HepG2 (cell line): Measurements from ENCODE around the gene GSK3B. TPM values are rescaled to one million over a fixed set of nuclear protein-coding genes. Genes with fewer than 3 reads are reported as not detected.

ENCODE experiments used
- ATAC-seq: fragments of 200-7000 bp; cut with Tn5 transposase; 3 replicates; pipeline ENCODE4 v1.9.1; 2020; ENCODE audit warnings: mild to moderate bottlenecking, moderate library complexity
- BruUV-seq: library from RNA; stranded (reverse); fragments of 400-500 nt; replicated peaks from 2 replicates; lab custom pipeline; 2021; lab: Mats Ljungman, UMichigan
- CTCF ChIA-PET: fragments of 300-600 bp; formaldehyde crosslinking; extraction: SDS; loops from one replicate; lab custom pipeline; 2021; ENCODE audit warnings: low total read pairs, inconsistent platforms, low intra/inter-chr PET ratio; lab: Yijun Ruan, JAX
- POLR2A ChIA-PET: fragments of 350-600 bp; sonication (Branson Sonifier 250); formaldehyde crosslinking; loops from one replicate; lab custom pipeline; 2020; ENCODE audit warnings: antibody characterized with exemption, inconsistent platforms; lab: Yijun Ruan, JAX
- DNase-seq: peaks from one replicate; pipeline ENCODE4 v3.0.0-alpha.2; 2015; ENCODE audit warnings: low spot score
- FAIRE-seq: peaks from 3 replicates; lab custom pipeline; 2011; peaks lifted over from hg19 to GRCh38; lab: Jason Lieb, UNC
- H2AFZ ChIP-seq: one replicate; pipeline ENCODE4 v1.6.1; 2011; ENCODE audit warnings: low read length, inconsistent platforms
- H3K27ac ChIP-seq: fragments of 300-600 bp; 3 replicates; pipeline ENCODE4 v1.8.0; 2011; ENCODE audit warnings: mixed run types, mild to moderate bottlenecking, mixed read lengths, low read length, inconsistent platforms; ENCODE audit not compliant: insufficient read depth; ENCODE audit errors: extremely low read length
- H3K27me3 ChIP-seq, 2 experiments: fragments of 200-600 bp in 1 of 2; 2 replicates in 1 of 2; 3 replicates in 1 of 2; pipeline versions ENCODE4 v1.6.0 to v1.8.0; 2011; ENCODE audit warnings: low read length in 2 of 2, mild to moderate bottlenecking in 2 of 2, moderate library complexity in 2 of 2, inconsistent platforms in 1 of 2; ENCODE audit not compliant: insufficient read depth in 2 of 2, control insufficient read depth in 1 of 2
- H3K36me3 ChIP-seq, 2 experiments: fragments of 200-600 bp in 1 of 2; replicated peaks in 1 of 2; 2 replicates in 1 of 2; 3 replicates in 1 of 2; pipeline versions ENCODE4 v1.5.1 to v1.8.0; 2011; ENCODE audit warnings: low read length in 2 of 2, inconsistent platforms in 1 of 2; ENCODE audit not compliant: insufficient read depth in 2 of 2, control insufficient read depth in 1 of 2
- H3K4me1 ChIP-seq: 2 replicates; pipeline ENCODE4 v1.5.1; 2012; ENCODE audit warnings: low read length, inconsistent platforms; ENCODE audit not compliant: insufficient read depth
- H3K4me2 ChIP-seq: 2 replicates; pipeline ENCODE4 v1.6.0; 2011; ENCODE audit warnings: low read depth, low read length, inconsistent platforms
- H3K4me3 ChIP-seq, 3 experiments: fragments of 200-600 bp in 1 of 3; sonication (generic), shearing (Covaris generic) in 1 of 3; replicated peaks in 1 of 3; 2 replicates each; pipeline ENCODE4 v1.5.1; 2011 to 2016; ENCODE audit warnings: low read length in 3 of 3, inconsistent platforms in 2 of 3, low read depth in 2 of 3, mild to moderate bottlenecking in 2 of 3, control low read depth in 1 of 3, mixed read lengths in 1 of 3; ENCODE audit not compliant: insufficient read depth in 1 of 3
- H3K79me2 ChIP-seq: one replicate; pipeline ENCODE4 v1.6.1; 2011; ENCODE audit warnings: low read length, inconsistent platforms; ENCODE audit not compliant: insufficient read depth
- H3K9ac ChIP-seq: 2 replicates; pipeline ENCODE4 v1.6.0; 2011; ENCODE audit warnings: mild to moderate bottlenecking, low read depth, low read length, inconsistent platforms; ENCODE audit not compliant: insufficient read depth
- H3K9me3 ChIP-seq: 2 replicates; pipeline ENCODE4 v1.5.1; 2012; ENCODE audit warnings: mild to moderate bottlenecking, low read length
- H4K20me1 ChIP-seq: 2 replicates; pipeline ENCODE4 v1.6.0; 2011; ENCODE audit warnings: inconsistent platforms, mild to moderate bottlenecking, low read length, moderate library complexity; ENCODE audit not compliant: insufficient read depth
- ARID2 ChIP-seq: sonication (generic); formaldehyde crosslinking; IDR thresholded peaks from 2 replicates; pipeline ENCODE4 v1.8.1; 2022; ENCODE audit warnings: mild to moderate bottlenecking, missing genetic modification reagents, borderline replicate concordance
- HNF1A ChIP-seq, 2 experiments: sonication (generic) in 1 of 2; formaldehyde crosslinking in 1 of 2; IDR thresholded peaks; 2 replicates each; pipeline versions ENCODE4 v1.4.0 to v1.6.1; 2016 to 2020; ENCODE audit warnings: borderline replicate concordance in 1 of 2, low read depth in 1 of 2, mild to moderate bottlenecking in 1 of 2, missing genetic modification reagents in 1 of 2
- MXD1 ChIP-seq: sonication (generic); formaldehyde crosslinking; IDR thresholded peaks from 2 replicates; pipeline ENCODE4 v1.4.0; 2020; ENCODE audit warnings: mild to moderate bottlenecking, missing genetic modification reagents
- SRY ChIP-seq: sonication (generic); formaldehyde crosslinking; IDR thresholded peaks from 2 replicates; pipeline ENCODE4 v1.8.0; 2022; ENCODE audit warnings: mild to moderate bottlenecking, missing genetic modification reagents
- WGBS: methylation state at CpG from one replicate; pipeline ENCODE4 v1.1.6; 2017; ENCODE audit warnings: low lambda C conversion rate; 5-methylcytosine and 5-hydroxymethylcytosine counted together
- in situ Hi-C: cut with HindIII; loops from 2 replicates; pipeline ENCODE4 v1.10.0; 2017; ENCODE audit warnings: low pct_unique_long_range_greater_than_20kb; ENCODE audit not compliant: extremely low pct_ligation_motif_present
- intact Hi-C: fragments of 100-400 bp; cut with micrococcal nuclease; formaldehyde crosslinking; loops from one replicate; pipeline ENCODE4 v1.10.0; 2022; ENCODE audit not compliant: unreplicated experiment
- polyA plus RNA-seq, 8 experiments: library from polyadenylated mRNA; depleted of rRNA in 3 of 8; stranded (reverse) in 7 of 8; unstranded in 1 of 8; fragments of >200 nt; fragmentation: Illumina TruSeq in 4 of 8; extraction: Trizol in 4 of 8; gene quantifications; 2 replicates each; pipeline versions ENCODE4 v1.2.1 to v1.2.3, GENCODE V29; 2011 to 2016; ENCODE audit warnings: low read depth in 4 of 8, missing spikeins in 1 of 8, mixed read lengths in 1 of 8; ENCODE audit not compliant: insufficient read depth in 1 of 8
- total RNA-seq, 5 experiments: library from RNA; depleted of rRNA; stranded (reverse); fragments of >200 nt; fragmentation: Illumina TruSeq; extraction: Trizol; gene quantifications; 2 replicates each; pipeline ENCODE4 v1.2.3, GENCODE V29; 2016; ENCODE audit warnings: low read depth in 1 of 5
- TF ChIP-seq, protein P1 (sequence below): sonication (generic); formaldehyde crosslinking; IDR thresholded peaks from 2 replicates; pipeline ENCODE4 v1.4.0; 2020; ENCODE audit warnings: missing genetic modification reagents

The GSK3B gene
- total and polyA plus RNA-seq, 2 of the 13 experiments (the other 11 are each of a cell fraction or from before 2014, with no cell fraction given): 22.3 to 30.1 TPM

DNA sequence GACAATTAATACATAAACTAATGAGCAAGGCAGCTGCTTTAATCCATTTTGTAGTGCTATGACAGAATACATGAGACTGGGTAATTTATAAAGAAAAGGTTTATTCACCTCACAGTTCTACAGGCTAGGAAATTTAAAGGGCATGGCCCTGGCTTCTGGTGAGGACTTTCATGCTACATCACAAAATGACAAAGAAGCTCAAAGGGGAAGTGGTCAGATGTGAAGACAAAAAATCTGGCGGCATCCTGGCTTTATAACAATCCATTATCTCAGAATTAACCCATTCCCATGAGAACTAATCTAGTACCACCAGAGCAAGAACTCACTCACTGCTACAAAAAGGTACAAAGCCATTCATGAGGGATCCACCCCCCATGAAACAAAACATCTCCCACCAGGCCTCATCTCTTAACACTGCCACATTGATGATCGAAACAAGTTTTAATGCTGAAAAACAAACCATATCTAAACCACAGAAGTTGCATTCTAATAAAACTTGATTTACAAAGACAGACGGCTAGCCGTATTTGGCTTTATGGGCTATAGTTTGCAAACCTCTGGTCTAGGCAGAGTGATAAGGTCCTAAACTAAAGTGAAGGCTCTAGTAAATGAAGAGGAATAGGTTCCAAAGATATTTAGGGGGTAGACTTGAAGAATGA lies 44.2 kb downstream of the GSK3B start:
- H3K9ac ChIP-seq: no peak overlapping the region
- no peaks in the 10 kb centered on the region for H3K36me3 ChIP-seq
- CTCF ChIA-PET: no interaction called here
- peaks cover 6% of the 10 kb centered on the region for H3K9me3 ChIP-seq
- peaks cover 96% of the 10 kb centered on the region for H3K79me2 ChIP-seq
- DNase-seq (no peak), FAIRE-seq (no peak), ATAC-seq (no peak)
- intact Hi-C loops (no loop called here), in situ Hi-C loops (no loop called here)
- no peak overlapping the region for H2AFZ ChIP-seq
- H3K27me3 ChIP-seq: no peaks in the 10 kb centered on the region
- peaks cover 2% of the 10 kb centered on the region; the same call in 1 of the 2 replicates for H4K20me1 ChIP-seq
- POLR2A ChIA-PET: no interaction called here
- no TSS peak for BruUV-seq
- no peak overlapping the region for H3K4me3 ChIP-seq
- no peak overlapping the region for H3K4me2 ChIP-seq
- WGBS: over 99% methylated on average over 4 of the region's 4 CpGs
- no peak overlapping the region for H3K27ac ChIP-seq
- TF ChIP-seq ARID2 (CRISPR knock-in tag) (no peak), HNF1A (IDR thresholded peaks at IDR 0.05; ENCODE audit: low read depth) (no peak), HNF1A (CRISPR knock-in tag; IDR thresholded peaks at IDR 0.05; ENCODE audit: borderline replicate concordance) (no peak), MXD1 (CRISPR knock-in tag) (no peak), SRY (CRISPR knock-in tag) (no peak)
- TF ChIP-seq, protein P1, sequence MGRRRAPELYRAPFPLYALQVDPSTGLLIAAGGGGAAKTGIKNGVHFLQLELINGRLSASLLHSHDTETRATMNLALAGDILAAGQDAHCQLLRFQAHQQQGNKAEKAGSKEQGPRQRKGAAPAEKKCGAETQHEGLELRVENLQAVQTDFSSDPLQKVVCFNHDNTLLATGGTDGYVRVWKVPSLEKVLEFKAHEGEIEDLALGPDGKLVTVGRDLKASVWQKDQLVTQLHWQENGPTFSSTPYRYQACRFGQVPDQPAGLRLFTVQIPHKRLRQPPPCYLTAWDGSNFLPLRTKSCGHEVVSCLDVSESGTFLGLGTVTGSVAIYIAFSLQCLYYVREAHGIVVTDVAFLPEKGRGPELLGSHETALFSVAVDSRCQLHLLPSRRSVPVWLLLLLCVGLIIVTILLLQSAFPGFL (CRISPR knock-in tag): no peak
- no peaks in the 10 kb centered on the region for H3K4me1 ChIP-seq
